ENCODE measurements around the gene GLYAT. TPM values are rescaled to one million over a fixed set of nuclear protein-coding genes. Genes with fewer than 3 reads are reported as not detected.

Gene GLYAT
- total and polyA plus RNA-seq, 2 of the 8 experiments (the other 6 are each of a cell fraction or from before 2014, with no cell fraction given): not detected

DNA sequence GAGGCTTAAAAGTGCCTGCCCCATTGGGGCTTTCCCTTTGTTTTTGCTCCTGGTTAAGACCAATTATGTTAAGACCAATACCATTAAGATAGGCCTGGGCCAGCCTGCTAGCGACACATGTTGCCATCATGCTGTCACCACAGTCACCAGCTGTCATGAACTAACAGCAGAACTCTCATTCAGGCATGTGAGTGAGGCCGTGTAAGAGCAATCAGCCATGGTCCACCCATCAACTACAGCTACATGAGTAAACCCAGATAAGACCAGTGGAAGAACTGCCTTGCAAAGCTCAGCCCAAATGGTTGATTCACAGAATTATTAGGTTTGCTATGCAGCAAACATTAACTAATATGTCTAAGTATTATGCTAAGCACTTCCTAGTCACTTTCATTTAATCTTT is 19.9 kb downstream of the GLYAT start:
- Histone ChIP-seq H3K27me3 (replicated peaks in 1 of 4; ENCODE audit: control insufficient read depth in 3 of 4, extremely low read depth in 1 of 4, insufficient read depth in 3 of 4, low read length in 3 of 4) (peaks cover 0 to 1% (median 0%) of the 10 kb centered on the region in 4 experiments; a peak in 1 of 7 replicates), H3K18ac (ENCODE audit: extremely low read depth, low read length) (no peak overlapping the region), H4K91ac (replicated peaks; ENCODE audit: insufficient read length, low read length) (no peak overlapping the region), H3K36me3 (ENCODE audit: control insufficient read depth in 2 of 4, insufficient read depth in 4 of 4, low read length in 3 of 4) (no peaks in the 10 kb centered on the region), H2AFZ (ENCODE audit: low read length) (no peak overlapping the region), H3K4ac (replicated peaks; ENCODE audit: insufficient read length, low read depth, low read length) (no peak overlapping the region), H3K27ac (ENCODE audit: low read depth, low read length) (no peak overlapping the region), H3K9ac (replicated peaks in 1 of 4; ENCODE audit: extremely low read depth in 1 of 4, low read depth in 3 of 4, low read length in 3 of 4) (no peak overlapping the region), H3K23me2 (ENCODE audit: low read depth, low read length) (no peaks in the 10 kb centered on the region), H2BK120ac (replicated peaks; ENCODE audit: low read depth, low read length) (no peak overlapping the region), H2BK15ac (ENCODE audit: low read length) (no peak overlapping the region), H4K8ac (ENCODE audit: extremely low read depth, insufficient read depth, low read length) (no peak overlapping the region), H4K20me1 (replicated peaks in 1 of 2; ENCODE audit: control insufficient read depth in 1 of 2, insufficient read depth in 2 of 2, low read length in 2 of 2) (no peaks in the 10 kb centered on the region), H2BK12ac (ENCODE audit: low read depth, low read length) (no peak overlapping the region), H3K23ac (ENCODE audit: insufficient read length) (no peak overlapping the region), H2BK5ac (ENCODE audit: low read depth, low read length) (no peak overlapping the region), H3K79me1 (ENCODE audit: low read depth, low read length) (no peaks in the 10 kb centered on the region), H3K14ac (ENCODE audit: insufficient read length) (no peak overlapping the region), H3K79me2 (ENCODE audit: control insufficient read depth in 1 of 2, insufficient read depth in 2 of 2, low read length in 2 of 2) (no peaks in the 10 kb centered on the region), H3K4me2 (ENCODE audit: insufficient read depth in 1 of 2, low read depth in 2 of 2, low read length in 2 of 2) (no peak overlapping the region), H3K4me3 (ENCODE audit: extremely low read depth in 1 of 4, insufficient read depth in 2 of 4, low read depth in 3 of 4, low read length in 4 of 4) (no peak overlapping the region), H3K4me1 (replicated peaks in 1 of 4; ENCODE audit: control insufficient read depth in 3 of 4, insufficient read depth in 4 of 4, low read length in 3 of 4) (no peaks in the 10 kb centered on the region), H3K56ac (replicated peaks; ENCODE audit: insufficient read length, low read depth, low read length) (no peak overlapping the region), H2BK20ac (ENCODE audit: low read length) (no peak overlapping the region), H3K9me3 (ENCODE audit: insufficient read depth in 2 of 2, low read depth in 1 of 2, low read length in 1 of 2) (peaks cover 40 to 44% of the 10 kb centered on the region in 2 experiments; a peak in 3 of 4 replicates), H4K5ac (ENCODE audit: insufficient read length, low read depth, low read length) (no peak overlapping the region), H2AK5ac (ENCODE audit: low read depth, low read length) (no peak overlapping the region)
- 69% methylated on average over 2 of the region's 2 CpGs; no CpG with 5 or more reads in 1 of the 2 experiments for WGBS, 2 experiments (ENCODE audit: extremely low coverage in 1 of 2, insufficient coverage in 1 of 2, insufficient read length in 1 of 2, insufficient replicate concordance in 2 of 2, low coverage in 1 of 2, low lambda C conversion rate in 2 of 2, missing lambda C conversion rate in 1 of 2)
- TF ChIP-seq SAP30 (IDR thresholded peaks at IDR 0.05; ENCODE audit: insufficient read depth, insufficient replicate concordance, low read length): no peak
- TF ChIP-seq YY1 (IDR thresholded peaks at IDR 0.05; ENCODE audit: low read depth, low read length): no peak
- TF ChIP-seq NRF1 (IDR thresholded peaks at IDR 0.05; ENCODE audit: low read depth, low read length): no peak
- no peak for TF ChIP-seq EP300 (IDR thresholded peaks at IDR 0.05; ENCODE audit: borderline replicate concordance in 1 of 2, low read depth in 2 of 2, low read length in 2 of 2)
- no peak for TF ChIP-seq CBX8 (IDR thresholded peaks at IDR 0.05; ENCODE audit: borderline replicate concordance, low read depth, low read length)
- no peak for TF ChIP-seq SRF (IDR thresholded peaks at IDR 0.05; ENCODE audit: low read depth, low read length)
- TF ChIP-seq CHD1 (IDR thresholded peaks at IDR 0.05; ENCODE audit: low read depth, low read length): no peak
- TF ChIP-seq KDM5A (IDR thresholded peaks at IDR 0.05; ENCODE audit: low read length): no peak
- TF ChIP-seq POLR2AphosphoS5 (IDR thresholded peaks at IDR 0.05; ENCODE audit: low read depth, low read length): no peak
- no peak for TF ChIP-seq GABPA (IDR thresholded peaks at IDR 0.05; ENCODE audit: borderline replicate concordance, insufficient read depth, low read length)
- FAIRE-seq (no peak), DNase-seq (ENCODE audit: low read depth in 1 of 2, low spot score in 2 of 2) (no peak)
- ChIA-PET POLR2A (ENCODE audit: partially characterized antibody) (no interaction called here), CTCF (ENCODE audit: partially characterized antibody) (no interaction called here)

Data from H1 (cell line).